NCI-H345 (cell line): Measurements from ENCODE around the gene NAALADL2.
"Not testable (repeated sequence)": the region's sequence is repeated elsewhere in the genome, so short reads cannot be mapped to it uniquely, and the experiment has no call there.

Experiments
- DNase-seq: peaks from one replicate; lab custom pipeline; 2025; lab: John Stamatoyannopoulos, UW

Gene NAALADL2

DNA sequence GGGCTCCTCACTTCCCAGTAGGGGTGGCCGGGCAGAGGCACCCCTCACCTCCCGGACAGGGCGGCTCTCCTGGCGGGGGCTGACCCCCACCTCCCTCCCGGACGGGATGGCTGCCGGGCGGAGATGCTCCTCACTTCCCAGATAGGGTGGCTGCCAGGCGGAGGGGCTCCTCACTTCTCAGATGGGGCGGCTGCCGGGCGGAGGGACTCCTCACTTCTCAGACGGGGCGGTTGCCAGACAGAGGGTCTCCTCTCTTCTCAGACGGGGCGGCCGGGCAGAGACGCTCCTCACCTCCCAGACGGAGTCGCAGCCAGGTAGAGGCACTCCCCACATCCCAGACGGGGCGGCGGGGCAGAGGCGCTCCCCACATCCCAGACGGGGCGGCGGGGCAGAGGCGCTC lies 273.6 kb downstream of the NAALADL2 start:
- not testable (repeated sequence) for DNase-seq

DNA sequence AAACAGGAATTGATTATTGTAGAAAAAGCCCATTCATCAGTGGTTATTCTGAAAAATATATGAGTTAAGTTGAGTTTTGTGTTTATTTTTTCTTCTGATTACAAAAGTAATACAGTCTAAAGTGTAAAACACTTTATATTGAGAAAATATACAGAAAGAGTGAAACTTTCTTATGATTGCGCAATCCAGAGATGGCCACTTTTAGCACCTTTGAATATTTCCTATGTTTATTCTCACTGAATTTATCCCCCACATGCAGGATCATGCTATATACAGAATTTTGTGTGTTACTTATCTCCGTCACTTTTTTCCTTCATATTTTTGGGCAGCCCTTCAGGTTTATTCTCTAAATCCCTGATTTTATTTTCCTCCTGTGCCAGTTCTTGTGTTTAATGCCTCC lies 285.2 kb downstream of the NAALADL2 start:
- DNase-seq, result no peak

DNA sequence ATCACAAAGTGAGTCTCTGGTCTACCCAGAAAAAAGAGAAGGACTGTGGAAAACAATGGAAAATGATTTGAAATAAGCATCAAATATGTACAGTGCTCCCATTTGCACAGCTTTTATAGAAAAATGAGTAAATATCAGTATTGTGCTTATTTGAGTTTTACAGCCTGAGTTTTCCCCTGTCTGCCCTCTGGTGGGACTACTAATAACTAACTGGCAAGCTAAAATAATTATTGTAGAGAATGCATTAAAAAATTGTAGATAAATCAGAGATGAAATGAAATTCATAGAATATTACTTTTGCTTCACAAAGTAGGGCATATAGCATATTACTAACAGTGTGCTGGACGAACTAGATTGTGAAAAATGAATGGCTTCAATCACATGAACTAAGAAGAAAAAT lies 287.1 kb downstream of the NAALADL2 start:
- DNase-seq, result no peak

DNA sequence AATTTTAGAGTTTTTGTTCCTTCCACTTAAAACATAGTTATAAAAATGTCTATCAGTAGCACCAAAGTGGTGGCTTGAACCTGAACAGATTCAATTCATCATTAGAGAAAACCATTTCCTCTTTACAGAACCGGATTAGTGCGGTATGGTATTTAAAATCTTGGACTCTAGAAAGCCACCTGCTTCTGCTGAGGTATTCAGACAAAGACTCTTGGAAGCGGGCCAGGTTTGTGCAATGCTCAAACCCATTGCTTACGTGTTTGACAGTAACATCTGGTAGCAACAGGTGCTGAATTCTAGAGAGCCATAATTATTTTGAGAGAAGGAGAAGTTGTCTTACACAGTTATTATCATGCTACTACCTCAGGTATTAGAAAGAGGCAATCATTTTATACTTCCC lies 290.5 kb downstream of the NAALADL2 start:
- peak; percentile 96 for DNase-seq

DNA sequence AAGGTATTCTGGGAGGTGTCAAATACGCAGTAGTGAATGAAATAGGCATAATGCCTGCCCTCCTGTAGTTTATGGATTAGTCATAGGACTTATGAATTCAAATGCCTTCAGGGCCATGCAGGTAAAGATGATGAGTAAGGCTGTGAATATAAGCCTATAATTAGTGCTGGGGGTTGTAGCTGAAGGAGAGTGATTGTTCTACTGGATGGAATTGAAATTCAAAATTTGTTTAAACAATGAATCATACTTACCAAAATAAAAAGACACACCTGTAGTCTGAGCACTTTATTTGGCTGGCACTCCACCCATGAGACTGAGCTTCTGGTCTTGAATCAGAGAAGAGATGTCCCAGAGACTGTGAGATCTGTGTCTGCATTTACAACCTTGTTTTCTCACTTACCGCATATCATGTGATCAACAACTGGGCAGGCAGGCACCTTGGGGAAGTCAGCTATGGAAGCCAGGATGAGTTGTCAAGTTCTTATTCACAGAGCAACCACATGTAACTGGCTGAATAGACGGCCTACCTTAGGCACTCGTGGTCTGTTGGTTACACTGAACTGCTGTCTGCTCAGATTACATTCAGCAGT lies 291.8 kb downstream of the NAALADL2 start:
- DNase-seq, result peak; percentile 85

DNA sequence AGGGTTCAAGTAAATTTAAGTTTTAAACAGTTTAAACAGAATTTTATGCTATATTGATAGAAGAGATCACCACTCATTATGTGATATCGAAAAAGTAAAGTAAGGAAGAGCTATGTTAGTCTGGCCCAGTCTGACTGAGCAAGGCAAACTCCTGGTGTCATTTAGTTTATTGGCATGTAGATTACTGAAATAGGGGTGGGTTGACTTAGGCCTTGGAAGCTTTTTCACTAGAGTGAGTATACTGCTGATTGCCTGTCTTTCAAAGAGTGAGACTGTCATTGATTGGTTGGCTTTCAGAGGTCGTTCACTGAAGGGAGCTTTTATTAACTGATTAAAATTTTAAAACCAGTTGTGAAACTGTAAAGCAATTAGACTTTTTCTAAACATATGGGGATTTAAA lies 294.5 kb downstream of the NAALADL2 start:
- no peak for DNase-seq

DNA sequence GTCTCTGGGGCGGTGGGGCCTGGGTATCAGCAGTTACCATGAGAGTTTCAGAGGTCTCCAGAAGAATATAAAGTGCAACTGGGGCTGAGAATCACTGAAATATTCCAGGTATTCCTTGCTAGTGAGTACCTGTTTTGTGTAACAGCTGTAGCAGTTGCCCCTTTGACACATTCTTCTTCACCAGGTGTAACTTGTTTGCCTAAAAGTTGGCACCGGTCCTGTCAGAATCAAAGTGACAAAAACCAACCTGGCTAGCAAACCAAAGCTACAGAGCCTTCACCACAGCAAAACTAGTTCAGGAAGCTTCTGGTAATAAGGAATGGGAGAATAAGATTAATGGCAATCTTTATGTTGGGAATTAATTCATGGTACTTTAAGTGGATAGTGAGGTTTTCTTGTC lies 296.0 kb downstream of the NAALADL2 start:
- peak; percentile 15 for DNase-seq

DNA sequence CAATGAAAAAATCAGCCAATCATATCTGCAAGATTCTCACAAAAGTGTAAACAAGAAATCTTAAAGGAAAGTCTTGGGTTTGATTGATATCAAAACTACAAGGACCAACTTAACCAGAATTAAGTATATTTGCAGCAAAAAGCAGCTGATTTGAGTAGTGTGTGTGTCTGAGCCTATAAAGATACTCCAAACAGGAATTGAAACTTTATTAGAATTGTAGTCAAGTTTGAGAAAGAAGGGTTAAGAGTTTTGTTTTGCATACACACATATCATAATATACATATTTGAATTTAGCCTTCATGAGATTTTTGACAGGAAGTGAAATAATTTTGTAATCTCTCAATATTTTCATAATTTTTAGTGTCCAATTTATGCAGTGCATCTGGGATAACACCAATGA lies 300.1 kb downstream of the NAALADL2 start:
- DNase-seq, result no peak

DNA sequence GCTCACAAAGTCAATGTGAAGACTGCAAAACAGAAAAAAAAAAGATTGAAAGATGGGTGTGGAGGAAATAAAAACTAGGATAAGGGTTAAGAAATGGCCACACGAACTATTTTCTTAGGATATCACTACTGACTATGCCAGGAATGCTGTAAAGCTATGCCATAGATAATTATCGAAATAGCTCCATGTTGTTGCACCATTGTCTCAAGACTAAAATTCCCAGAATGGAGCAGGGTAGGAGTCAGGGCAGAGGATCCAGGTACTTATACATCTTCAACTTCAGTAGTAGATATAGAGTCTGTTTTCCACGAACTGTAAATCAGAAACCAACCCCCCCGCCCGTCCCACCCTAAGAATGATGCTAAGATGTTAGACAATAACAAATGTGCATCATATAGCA lies 302.2 kb downstream of the NAALADL2 start:
- DNase-seq, result no peak

DNA sequence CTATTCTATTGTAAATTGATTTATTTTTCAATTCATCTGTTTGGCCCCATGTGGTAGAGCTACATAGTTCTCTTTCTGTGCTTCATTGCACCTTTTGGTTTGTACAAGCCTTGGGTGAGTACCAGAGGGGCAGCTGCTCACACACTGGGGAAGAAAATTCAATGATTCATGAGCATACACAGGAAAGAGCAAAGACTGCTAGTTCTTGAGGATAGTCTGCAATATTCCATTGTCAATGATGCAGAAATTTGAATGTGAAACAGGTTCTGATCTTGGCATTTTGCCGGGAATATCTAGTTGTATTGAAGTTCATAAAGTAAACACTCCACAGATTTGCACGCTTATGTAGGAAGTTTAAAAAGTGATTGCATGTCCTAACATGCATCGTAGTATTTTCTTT lies 304.6 kb downstream of the NAALADL2 start:
- DNase-seq, result peak; percentile 89

DNA sequence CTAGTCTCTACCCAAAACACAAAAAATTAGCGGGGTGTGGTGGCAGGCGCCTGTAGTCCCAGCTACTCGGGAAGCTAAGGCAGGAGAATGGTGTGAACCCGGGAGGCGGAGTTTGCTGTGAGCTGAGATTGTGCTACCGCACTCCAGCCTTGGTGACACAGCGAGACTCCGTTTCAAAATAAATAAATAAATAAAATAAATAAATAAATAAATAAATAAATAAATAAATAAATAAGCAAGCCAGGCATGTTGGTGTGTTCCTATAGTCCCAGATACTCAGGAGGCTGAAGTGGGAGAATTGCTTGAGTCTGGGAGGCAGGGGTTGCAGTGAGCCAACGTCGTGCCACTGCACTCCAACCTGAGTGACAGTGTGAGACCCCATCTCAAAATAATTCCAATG lies 314.0 kb downstream of the NAALADL2 start:
- DNase-seq, result not testable (repeated sequence)

DNA sequence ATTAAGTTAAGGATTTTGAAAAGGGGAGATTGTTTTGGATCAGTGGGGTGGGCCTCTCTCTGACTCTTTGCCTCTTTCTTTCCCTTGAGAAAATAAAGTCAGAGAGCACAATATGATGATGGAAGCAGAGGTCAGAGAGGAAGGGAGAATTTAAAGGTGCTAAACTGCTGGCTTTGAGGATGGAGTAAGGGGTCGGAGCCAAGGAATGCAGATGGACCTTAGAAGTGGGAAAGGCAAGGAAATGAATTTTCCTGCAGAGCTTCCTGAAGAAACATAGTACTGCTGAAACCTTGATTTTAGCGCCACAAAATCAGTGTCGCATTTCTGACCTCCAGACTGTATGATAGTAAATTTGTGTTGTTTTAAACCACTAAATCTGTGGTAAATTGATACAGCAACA lies 317.4 kb downstream of the NAALADL2 start:
- no peak for DNase-seq

DNA sequence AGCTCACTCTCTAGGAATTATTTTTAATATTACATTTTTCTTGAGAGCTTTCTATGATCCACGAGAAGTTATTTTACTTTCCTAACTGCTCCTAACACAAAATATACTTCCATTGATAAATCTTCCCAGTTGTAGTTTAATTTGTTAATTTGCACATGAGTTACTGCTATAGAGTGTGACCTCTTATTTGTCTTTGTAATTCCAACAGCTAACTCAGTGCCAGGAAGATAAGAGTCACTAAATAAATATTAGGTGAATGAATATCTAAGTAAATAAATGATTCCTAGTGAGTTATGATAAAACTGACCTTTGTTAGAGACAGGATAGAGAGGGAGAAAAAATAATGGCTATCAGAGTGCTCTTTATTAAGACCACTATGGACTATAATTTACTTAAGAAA lies 319.9 kb downstream of the NAALADL2 start:
- DNase-seq, result no peak

DNA sequence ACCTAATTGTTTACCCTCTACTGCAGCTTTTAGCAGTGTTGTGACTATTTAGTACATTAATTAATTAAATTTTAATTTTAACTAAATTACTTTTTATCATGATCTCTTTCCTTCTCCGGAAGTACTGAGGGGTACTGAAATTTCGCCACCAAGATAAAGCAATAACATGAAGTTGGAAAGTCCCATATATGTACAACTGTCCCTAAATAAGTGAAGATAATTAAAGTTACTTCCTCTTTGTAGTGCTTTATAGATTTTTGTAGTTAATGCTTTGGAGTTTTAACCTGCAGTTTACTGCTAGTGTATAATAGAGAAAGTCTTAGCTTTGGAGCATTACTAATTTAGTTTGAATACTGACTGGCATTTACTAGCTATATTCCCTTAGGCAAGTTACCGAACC lies 325.3 kb downstream of the NAALADL2 start:
- DNase-seq, result no peak

DNA sequence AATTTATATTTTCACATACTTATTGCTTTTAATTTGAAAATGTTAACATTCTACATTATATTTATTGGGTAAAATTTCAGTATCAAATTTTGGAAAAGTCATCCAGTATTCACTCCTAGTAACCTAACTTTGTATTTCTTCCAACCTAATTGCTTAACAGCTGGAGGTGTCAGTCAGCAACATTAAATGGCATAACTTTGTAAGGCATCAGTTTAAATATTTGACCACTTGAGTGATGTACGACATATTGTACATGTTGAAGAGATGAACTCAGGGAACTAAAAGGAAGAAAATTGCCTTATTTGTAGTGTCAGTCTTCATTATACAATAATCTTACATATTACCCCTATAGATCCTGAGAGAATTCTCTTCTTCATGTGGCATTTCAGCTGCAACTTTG lies 326.8 kb downstream of the NAALADL2 start:
- DNase-seq, result no peak

DNA sequence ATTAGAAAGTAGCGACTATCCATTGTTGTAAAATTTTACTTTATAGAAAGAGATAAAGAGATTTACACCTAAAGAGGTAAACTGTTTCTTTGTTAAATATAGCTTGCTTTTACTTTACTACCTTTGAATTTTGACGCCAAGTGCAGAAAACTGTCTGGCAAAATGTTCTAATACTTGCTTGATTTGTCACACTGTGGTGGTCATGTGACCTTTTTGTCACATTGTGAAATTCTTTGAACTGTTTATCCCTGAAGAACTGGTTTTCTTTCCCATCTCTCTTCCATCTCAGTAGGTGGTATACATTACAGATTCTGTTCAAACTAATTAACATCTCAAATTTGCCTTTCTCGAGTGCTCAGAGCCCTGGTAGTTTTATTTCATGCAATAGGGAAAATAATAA lies 327.4 kb downstream of the NAALADL2 start:
- no peak for DNase-seq

DNA sequence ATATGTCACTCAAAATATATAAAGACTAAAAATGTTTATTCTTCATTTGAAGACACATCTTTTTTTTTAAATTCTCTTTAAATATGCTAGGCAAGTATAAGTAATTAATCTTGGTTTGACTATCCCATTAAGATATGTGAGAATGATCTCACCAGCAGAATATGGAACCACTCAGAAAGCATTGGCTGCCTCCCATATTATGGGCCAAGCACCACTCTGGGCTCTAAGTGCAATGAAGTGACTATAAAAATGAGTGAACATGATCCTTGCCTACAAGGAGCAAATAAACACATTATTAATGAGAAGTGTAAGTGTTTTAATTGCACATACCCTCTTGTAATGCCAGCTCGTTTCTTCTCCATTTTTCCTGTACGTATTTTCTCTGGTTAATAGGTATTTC lies 328.5 kb downstream of the NAALADL2 start:
- DNase-seq, result no peak

DNA sequence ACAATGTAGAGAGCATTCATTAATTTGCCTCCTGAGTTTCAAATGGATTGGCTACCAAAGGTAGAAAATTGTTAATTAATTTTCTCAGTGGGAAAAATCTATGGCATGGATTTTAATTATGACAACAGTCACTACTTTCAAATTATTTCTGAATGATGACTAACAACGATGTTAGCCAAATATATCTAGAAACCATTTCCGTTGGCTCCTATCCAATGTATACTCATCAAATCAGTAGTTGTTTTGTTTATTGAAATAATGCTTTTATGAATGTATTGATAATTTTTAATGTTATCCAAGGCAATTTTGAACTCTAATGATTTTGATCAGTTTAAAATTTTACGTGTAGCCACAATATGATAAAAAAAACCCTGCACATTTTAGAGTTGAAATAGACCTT lies 333.4 kb downstream of the NAALADL2 start:
- DNase-seq, result no peak

DNA sequence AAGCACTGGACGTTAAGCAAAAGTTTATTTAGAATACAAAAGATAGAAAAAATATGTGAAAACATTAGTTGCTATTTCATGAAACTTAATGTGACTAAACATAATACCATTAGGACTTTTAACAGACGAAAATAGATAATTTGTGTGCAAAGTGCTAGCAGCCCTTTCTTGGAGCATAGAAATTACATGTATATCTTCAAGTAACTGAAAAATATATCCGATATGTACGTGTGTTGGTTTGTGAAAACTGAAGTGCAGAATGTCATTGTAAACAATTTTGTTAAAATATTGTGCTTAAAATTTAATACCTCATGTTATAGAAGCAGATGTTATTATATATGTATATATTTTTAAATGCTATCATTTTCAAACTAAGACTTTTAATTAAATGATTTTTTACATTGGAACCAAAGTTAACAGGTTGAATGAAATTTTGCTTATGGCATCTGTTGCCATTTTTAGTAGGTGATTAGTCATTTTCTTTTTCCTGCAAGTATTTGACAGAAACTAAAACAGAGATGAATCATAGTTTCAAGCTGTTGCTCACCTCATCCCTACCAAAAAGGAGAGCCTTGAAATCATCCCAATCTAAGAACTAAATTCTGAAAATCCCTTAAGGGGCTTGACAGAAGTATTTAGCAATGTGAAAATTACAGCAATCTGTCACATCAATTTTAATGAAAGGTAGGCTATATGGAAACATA lies 334.8 kb downstream of the NAALADL2 start:
- DNase-seq, result no peak

DNA sequence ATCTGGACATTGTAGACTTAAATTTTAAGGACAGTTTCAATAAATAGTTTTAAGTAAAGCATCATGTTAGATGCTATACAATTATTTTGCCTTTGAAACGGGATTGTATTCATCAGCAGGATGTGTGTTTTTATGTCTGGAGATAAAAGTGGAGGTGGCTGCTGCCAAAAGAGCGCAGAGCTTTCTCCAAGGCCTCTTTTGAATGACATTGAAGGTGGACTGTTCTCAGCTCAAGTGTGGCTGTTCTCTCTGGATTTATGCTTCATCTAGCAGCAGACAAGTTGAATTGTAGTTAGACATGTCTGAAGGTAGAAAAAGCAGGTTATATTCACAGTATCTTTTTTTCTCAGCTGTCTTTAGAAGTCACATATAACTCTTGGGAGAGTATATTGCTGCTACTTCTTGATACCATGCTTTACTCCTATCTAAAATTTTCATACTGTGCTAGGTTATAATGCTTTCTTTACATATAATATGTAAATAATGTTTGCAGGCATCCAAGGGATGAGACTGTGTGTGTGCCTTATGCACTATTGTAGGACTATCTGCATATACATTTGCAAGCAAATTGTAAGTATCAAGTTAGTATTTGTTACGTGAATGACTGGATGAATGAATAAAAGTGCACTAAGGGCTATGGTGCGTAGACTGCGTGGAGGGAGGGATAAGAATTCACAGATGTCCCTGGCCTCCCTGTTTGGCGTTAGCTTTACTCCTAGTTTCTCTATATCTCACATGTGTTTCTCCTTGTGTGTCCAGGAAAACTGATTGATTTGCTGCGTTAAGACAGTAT lies 340.1 kb downstream of the NAALADL2 start:
- no peak for DNase-seq

DNA sequence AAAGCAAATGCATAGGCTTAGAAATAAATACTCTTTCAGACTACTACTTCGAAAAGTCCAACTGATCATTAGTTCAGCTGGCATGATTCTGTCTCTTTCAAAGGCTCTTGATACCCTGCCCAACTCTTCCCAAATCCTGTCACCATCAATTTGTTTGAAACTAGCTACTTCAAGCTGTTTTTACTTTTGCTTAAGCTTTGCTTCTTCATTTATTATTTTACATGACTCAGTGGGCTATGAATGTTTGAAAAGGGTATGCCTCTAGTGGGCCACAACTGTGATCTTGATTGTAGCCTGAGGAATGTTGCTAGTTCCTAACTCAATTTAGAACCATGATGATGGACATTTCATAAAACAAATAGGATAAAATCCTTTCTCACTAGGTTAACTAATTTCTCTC lies 340.8 kb downstream of the NAALADL2 start:
- no peak for DNase-seq

DNA sequence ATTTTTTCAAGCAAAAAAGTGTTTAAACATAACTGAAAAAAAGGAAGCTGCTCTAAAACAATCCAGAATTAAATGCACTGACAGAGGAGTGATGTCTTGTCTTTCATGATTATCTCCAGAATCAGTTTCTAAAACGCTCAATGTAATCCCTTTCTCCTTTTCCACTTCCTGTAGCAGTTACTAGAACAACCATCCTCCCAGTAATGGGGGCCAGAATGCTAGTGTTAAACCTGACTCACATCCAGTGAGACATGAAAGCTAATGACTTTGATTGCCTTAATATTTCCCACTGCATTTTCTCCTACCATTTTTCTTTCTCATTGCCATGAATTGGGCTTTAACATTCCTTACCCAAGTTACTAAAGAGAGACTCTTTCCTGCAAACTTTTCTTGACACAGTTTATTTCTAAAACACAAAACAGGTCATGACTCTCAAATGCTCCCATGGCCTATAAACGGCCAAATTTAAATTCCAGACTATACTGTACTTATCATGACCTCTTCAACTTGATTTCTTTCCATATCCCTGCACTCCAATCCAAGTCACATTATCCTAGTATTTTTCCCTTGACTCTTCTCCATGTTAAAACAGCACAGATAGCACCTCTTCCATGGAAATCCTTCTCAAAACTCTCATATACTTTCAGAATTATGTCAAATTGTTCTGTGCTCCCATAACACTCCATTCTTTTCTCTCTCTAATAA lies 341.4 kb downstream of the NAALADL2 start:
- no peak for DNase-seq

DNA sequence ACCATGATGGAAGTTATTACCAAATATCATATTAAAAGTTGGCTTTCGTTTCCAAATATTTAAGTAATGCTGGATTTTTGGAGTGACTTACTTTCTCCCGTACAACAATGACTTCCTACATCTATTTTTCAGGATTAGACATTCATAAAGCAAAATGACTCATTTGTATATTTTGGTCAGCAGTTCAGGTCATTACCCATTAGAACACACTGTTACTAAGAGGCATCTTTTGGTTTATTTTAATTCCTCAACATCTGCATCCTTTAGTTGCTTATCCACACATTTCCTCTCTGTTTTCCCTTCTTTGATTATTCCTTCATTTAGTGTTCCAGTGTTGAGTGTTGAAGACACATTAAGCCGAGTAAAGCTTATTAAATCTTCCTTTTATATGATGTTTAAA lies 348.2 kb downstream of the NAALADL2 start:
- no peak for DNase-seq
